RWPE2 (cell line): ENCODE results near the gene BIRC3.

Experiments
- ATAC-seq: fragments of 200-7000 bp; cut with Tn5 transposase; 3 replicates; pipeline ENCODE4 v1.9.1; 2021; ENCODE audit warnings: low read depth
- DNase-seq: peaks from one replicate; pipeline ENCODE4 v3.0.0-alpha.2; 2020; ENCODE audit warnings: low spot score
- H3K27ac ChIP-seq: fragments of 450-650 bp; 2 replicates; pipeline ENCODE4 v1.5.1; 2017; ENCODE audit warnings: mild to moderate bottlenecking; ENCODE audit not compliant: poor library complexity, severe bottlenecking
- H3K27me3 ChIP-seq: fragments of 250-450 bp; sonication (Bioruptor Pico); 2 replicates; pipeline ENCODE4 v1.5.1; 2021; ENCODE audit warnings: mild to moderate bottlenecking, moderate library complexity; ENCODE audit not compliant: insufficient read depth, poor library complexity, severe bottlenecking
- H3K36me3 ChIP-seq: fragments of 250-450 bp; sonication (Bioruptor Pico); 2 replicates; pipeline ENCODE4 v1.5.1; 2020; ENCODE audit warnings: low read depth, mild to moderate bottlenecking, moderate library complexity
- H3K4me1 ChIP-seq: fragments of 250-450 bp; sonication (Bioruptor Pico); 2 replicates; pipeline ENCODE4 v1.5.1; 2021; ENCODE audit warnings: mild to moderate bottlenecking, moderate library complexity; ENCODE audit not compliant: insufficient read depth, poor library complexity, severe bottlenecking
- H3K4me3 ChIP-seq: fragments of 250-450 bp; sonication (Bioruptor Pico); 2 replicates; pipeline ENCODE4 v1.5.1; 2021; ENCODE audit warnings: mild to moderate bottlenecking, moderate library complexity; ENCODE audit not compliant: severe bottlenecking
- H3K9me3 ChIP-seq: fragments of 250-450 bp; sonication (Bioruptor Pico); 2 replicates; pipeline ENCODE4 v1.5.1; 2021; ENCODE audit warnings: mild to moderate bottlenecking, moderate library complexity; ENCODE audit not compliant: severe bottlenecking
- CTCF ChIP-seq: fragments of 450-650 bp; IDR thresholded peaks from one replicate; pipeline ENCODE4 v1.5.1; 2017; ENCODE audit warnings: mild to moderate bottlenecking, moderate library complexity; ENCODE audit not compliant: poor library complexity, severe bottlenecking

The BIRC3 gene

GRCh38 chr11:102269927-102270326, 47.4 kb upstream of the BIRC3 start:
- TF ChIP-seq CTCF = no peak
- Histone ChIP-seq H3K36me3 (no peaks in the 10 kb centered on the region), H3K9me3 (no peaks in the 10 kb centered on the region), H3K4me3 (no peak overlapping the region), H3K27ac (peak overlapping the region; percentile 95), H3K27me3 (no peaks in the 10 kb centered on the region), H3K4me1 (peaks cover 33% of the 10 kb centered on the region)
- ATAC-seq (peak; percentile 76), DNase-seq (peak; percentile 76)

DNA sequence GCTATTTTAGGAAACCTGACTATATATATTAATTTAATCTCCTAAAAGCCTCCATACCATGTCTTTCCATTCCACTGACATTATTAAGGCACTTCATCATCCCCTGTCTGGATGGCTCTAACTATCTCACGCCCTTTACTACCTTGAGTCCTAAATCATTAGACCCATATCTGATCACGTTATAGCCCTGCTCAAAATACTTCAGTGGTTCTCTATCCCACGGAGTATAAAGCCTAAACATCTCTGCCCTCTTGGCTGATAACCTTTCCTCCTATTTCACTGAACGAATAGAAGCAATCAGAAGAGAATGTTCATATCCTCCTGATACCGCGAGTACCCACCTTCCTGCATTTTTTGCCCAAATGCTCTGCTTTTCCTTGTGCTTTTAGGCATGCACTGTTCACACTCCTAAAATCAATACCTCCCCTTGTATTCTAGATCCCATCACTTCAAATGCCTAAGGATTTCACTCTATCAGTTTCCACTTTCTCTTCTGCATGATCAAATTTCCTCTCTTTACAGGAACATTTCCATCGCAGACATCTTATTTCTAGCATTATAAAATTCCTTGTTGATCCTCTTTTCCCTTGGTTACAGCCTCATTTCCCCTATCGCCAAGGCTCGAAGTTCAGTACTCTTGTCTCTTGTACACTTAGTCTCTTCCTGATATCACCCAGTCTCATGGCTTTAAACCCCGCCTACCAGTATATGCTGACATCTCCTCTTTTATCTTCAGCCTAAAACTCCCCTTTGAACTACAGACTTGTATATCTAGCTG, 45.0 kb upstream of the BIRC3 start:
- ATAC-seq (no peak), DNase-seq (no peak)
- Histone ChIP-seq H3K4me1 (peaks cover 30% of the 10 kb centered on the region), H3K4me3 (no peak overlapping the region), H3K9me3 (no peaks in the 10 kb centered on the region), H3K27ac (no peak overlapping the region), H3K36me3 (no peaks in the 10 kb centered on the region), H3K27me3 (no peaks in the 10 kb centered on the region)
- no peak for TF ChIP-seq CTCF

DNA sequence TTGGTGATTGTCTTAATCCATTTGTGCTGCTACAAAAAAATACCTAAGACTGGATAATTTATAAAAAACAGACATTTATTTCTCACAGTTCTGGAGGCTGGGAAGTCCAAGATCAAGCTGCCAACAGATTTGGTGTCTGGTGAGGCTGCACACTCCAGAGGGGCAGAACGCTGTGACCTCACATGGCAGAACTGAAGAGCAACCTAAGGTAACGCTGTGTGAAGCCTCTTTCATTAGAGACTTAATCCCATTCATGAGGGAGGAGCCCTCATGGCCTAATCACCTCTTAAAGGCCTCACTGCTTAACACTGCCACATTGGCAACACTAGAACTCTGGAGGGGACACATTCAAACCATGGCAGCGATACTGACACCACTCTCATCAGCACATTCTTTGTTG, 42.7 kb upstream of the BIRC3 start:
- no peaks in the 10 kb centered on the region for H3K27me3 ChIP-seq
- H3K27ac ChIP-seq = no peak overlapping the region
- no peaks in the 10 kb centered on the region for H3K36me3 ChIP-seq
- no peak for DNase-seq
- ATAC-seq = no peak
- H3K9me3 ChIP-seq = no peaks in the 10 kb centered on the region
- TF ChIP-seq CTCF = no peak
- H3K4me3 ChIP-seq = no peak overlapping the region
- H3K4me1 ChIP-seq = peaks cover 20% of the 10 kb centered on the region

DNA sequence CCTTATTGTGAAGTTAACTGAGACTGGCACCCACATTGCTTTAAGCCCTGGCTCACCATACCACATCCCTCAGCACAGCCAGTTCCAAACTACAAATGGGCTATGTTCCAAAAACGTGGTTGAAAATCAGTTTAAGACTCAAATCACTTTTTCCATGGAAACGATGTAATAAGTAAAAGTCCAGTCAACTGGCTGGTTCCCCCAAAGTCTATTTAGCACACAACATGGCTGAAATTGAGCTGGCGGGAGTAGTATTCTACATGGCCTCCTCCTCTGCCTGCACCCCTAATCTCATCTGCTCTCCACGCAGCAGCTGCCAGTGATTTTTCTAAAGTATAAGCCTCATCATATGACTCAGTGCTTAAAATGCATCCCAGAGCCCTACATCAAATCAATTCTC, 40.9 kb upstream of the BIRC3 start:
- Histone ChIP-seq H3K4me3 (no peak overlapping the region), H3K36me3 (no peaks in the 10 kb centered on the region), H3K27ac (no peak overlapping the region), H3K27me3 (no peaks in the 10 kb centered on the region), H3K9me3 (no peaks in the 10 kb centered on the region), H3K4me1 (peaks cover 20% of the 10 kb centered on the region)
- ATAC-seq (no peak), DNase-seq (no peak)
- TF ChIP-seq CTCF = no peak

- DNase-seq (no peak), ATAC-seq (no peak)
- Histone ChIP-seq H3K9me3 (no peaks in the 10 kb centered on the region), H3K4me3 (no peak overlapping the region), H3K4me1 (peaks cover 20% of the 10 kb centered on the region), H3K36me3 (no peaks in the 10 kb centered on the region), H3K27ac (no peak overlapping the region), H3K27me3 (no peaks in the 10 kb centered on the region)
- no peak for TF ChIP-seq CTCF
These were observed 40.5 kb upstream of the BIRC3 start for GRCh38 chr11:102276783-102277182.
